Neural crest cell (in vitro differentiated cells): Measurements from ENCODE around the gene DLX4. TPM values are rescaled to one million over a fixed set of nuclear protein-coding genes. Genes with fewer than 3 reads are reported as not detected.

Source experiments
- DNase-seq: peaks from one replicate; pipeline ENCODE4 v3.0.0; 2021; ENCODE audit warnings: low read depth, mixed read lengths, low spot score
- H3K27ac Mint-ChIP-seq: one replicate; pipeline ENCODE4 v1.8.0; 2021; ENCODE audit warnings: mild to moderate bottlenecking, mixed read lengths; ENCODE audit not compliant: unreplicated experiment
- H3K27me3 Mint-ChIP-seq: 2 replicates; pipeline ENCODE4 v1.8.0; 2021; ENCODE audit warnings: low read depth, mild to moderate bottlenecking, mixed read lengths
- H3K36me3 Mint-ChIP-seq: 2 replicates; pipeline ENCODE4 v1.8.0; 2021; ENCODE audit warnings: low read depth, mild to moderate bottlenecking, mixed read lengths
- H3K4me1 Mint-ChIP-seq: 2 replicates; pipeline ENCODE4 v1.8.0; 2021; ENCODE audit warnings: mixed read lengths
- H3K4me3 Mint-ChIP-seq: one replicate; pipeline ENCODE4 v1.8.0; 2021; ENCODE audit warnings: mild to moderate bottlenecking, mixed read lengths
- H3K9me3 Mint-ChIP-seq: 2 replicates; pipeline ENCODE4 v1.8.0; 2021; ENCODE audit warnings: mixed read lengths
- CTCF ChIP-seq: fragments of 200-600 bp; sonication (generic); conservative IDR thresholded peaks from 2 replicates; pipeline ENCODE4 v1.5.0; 2021; ENCODE audit warnings: antibody characterized with exemption, mild to moderate bottlenecking
- total RNA-seq: library from RNA; stranded (reverse); gene quantifications from 2 replicates; pipeline ENCODE4 v1.2.1, GENCODE V29; 2021

DLX4 gene
- total RNA-seq, 1 donor from 2014 or later = 0.49 TPM

GRCh38 chr17:49939318-49939717 is 29.7 kb upstream of the DLX4 start:
- H3K4me3 Mint-ChIP-seq = no peak overlapping the region
- no peak for TF ChIP-seq CTCF
- DNase-seq = no peak
- no peaks in the 10 kb centered on the region for H3K9me3 Mint-ChIP-seq
- no peaks in the 10 kb centered on the region for H3K4me1 Mint-ChIP-seq
- H3K27me3 Mint-ChIP-seq = peaks cover 41% of the 10 kb centered on the region
- H3K27ac Mint-ChIP-seq = no peak overlapping the region
- no peaks in the 10 kb centered on the region for H3K36me3 Mint-ChIP-seq

GRCh38 chr17:49941427-49941826 is 27.6 kb upstream of the DLX4 start:
- no peaks in the 10 kb centered on the region for H3K36me3 Mint-ChIP-seq
- DNase-seq = no peak
- H3K4me3 Mint-ChIP-seq = no peak overlapping the region
- H3K4me1 Mint-ChIP-seq = peaks cover 4% of the 10 kb centered on the region
- no peak for TF ChIP-seq CTCF
- H3K27me3 Mint-ChIP-seq = peaks cover 52% of the 10 kb centered on the region
- H3K27ac Mint-ChIP-seq = no peak overlapping the region
- H3K9me3 Mint-ChIP-seq = no peaks in the 10 kb centered on the region

DNA sequence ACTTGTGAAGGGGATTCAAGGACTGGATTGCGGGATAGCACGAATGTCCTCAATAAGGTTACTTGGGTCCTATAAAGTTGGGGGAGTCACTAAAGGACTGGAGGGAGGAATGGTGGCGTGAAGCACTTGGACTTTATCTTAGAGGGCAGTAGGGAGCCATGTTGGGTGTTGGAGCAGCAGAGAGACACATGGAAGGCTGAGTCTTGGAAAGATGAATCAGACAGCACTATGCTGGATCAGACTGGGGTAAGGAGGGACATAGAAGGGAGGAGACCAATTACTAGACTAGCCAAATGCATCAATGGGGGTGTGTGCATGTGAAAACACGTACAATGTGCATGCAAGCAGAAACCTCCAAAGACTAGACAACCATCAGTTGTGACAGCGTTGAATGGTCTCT is 26.0 kb upstream of the DLX4 start:
- H3K4me3 Mint-ChIP-seq = no peak overlapping the region
- no peak for TF ChIP-seq CTCF
- peaks cover 4% of the 10 kb centered on the region for H3K4me1 Mint-ChIP-seq
- H3K9me3 Mint-ChIP-seq = no peaks in the 10 kb centered on the region
- DNase-seq = no peak
- H3K27ac Mint-ChIP-seq = no peak overlapping the region
- no peaks in the 10 kb centered on the region for H3K36me3 Mint-ChIP-seq
- peaks cover 54% of the 10 kb centered on the region for H3K27me3 Mint-ChIP-seq

GRCh38 chr17:49944273-49944870 is 24.6 kb upstream of the DLX4 start:
- peaks cover 4% of the 10 kb centered on the region for H3K4me1 Mint-ChIP-seq
- no peaks in the 10 kb centered on the region for H3K9me3 Mint-ChIP-seq
- H3K36me3 Mint-ChIP-seq = no peaks in the 10 kb centered on the region
- H3K4me3 Mint-ChIP-seq = no peak overlapping the region
- H3K27ac Mint-ChIP-seq = no peak overlapping the region
- no peak for TF ChIP-seq CTCF
- no peak for DNase-seq
- peaks cover 51% of the 10 kb centered on the region for H3K27me3 Mint-ChIP-seq

DNA sequence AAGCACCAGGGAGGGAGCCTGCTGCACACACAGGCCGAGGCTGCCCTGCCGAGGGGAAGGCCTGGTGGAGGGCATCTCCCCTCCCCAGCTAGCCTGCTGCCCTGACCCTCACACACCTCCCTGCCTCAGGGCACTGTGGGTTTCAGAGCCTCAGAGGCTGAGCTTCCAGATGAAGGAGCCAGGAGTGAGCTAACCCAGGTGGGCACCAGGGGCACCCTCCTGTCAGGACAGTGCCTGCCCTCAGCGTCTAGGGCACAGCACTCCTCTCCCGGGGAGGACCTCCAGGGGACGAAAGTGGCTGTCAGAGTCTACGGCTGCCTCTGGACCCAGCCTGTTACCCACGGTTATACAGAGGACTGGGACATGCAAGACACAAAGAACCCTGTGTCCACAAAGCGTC is 22.8 kb upstream of the DLX4 start:
- H3K27ac Mint-ChIP-seq = no peak overlapping the region
- no peak for DNase-seq
- H3K27me3 Mint-ChIP-seq = peaks cover 52% of the 10 kb centered on the region
- no peak for TF ChIP-seq CTCF
- H3K9me3 Mint-ChIP-seq = no peaks in the 10 kb centered on the region
- H3K4me3 Mint-ChIP-seq = no peak overlapping the region
- no peaks in the 10 kb centered on the region for H3K36me3 Mint-ChIP-seq
- H3K4me1 Mint-ChIP-seq = peaks cover 4% of the 10 kb centered on the region
